Measurements from ENCODE around the gene SSBP3. TPM values are rescaled to one million over a fixed set of nuclear protein-coding genes. Genes with fewer than 3 reads are reported as not detected.
A peak's percentile ranks its signal among the peaks of the same experiment; 100 is the strongest.
"Not testable (repeated sequence)": the region's sequence is repeated elsewhere in the genome, so short reads cannot be mapped to it uniquely, and the experiment has no call there.

The SSBP3 gene
- total RNA-seq, 1 donor from 2014 or later = 47.3 TPM

GRCh38 chr1:54221113-54221834 is 184.9 kb downstream of the SSBP3 start:
- no peak for DNase-seq (ENCODE audit: low spot score)

- no peak for DNase-seq (ENCODE audit: low spot score)
Measured at GRCh38 chr1:54220004-54220811, 186.0 kb downstream of the SSBP3 start.

GRCh38 chr1:54219688-54220003 is 186.5 kb downstream of the SSBP3 start:
- no peak for DNase-seq (ENCODE audit: low spot score)

GRCh38 chr1:54218883-54219687 is 187.1 kb downstream of the SSBP3 start:
- no peak for DNase-seq (ENCODE audit: low spot score)

- no peak for DNase-seq (ENCODE audit: low spot score)
Measured at GRCh38 chr1:54215523-54215922, 190.7 kb downstream of the SSBP3 start.

GRCh38 chr1:54212872-54213271 is 193.3 kb downstream of the SSBP3 start:
- DNase-seq (ENCODE audit: low spot score) = no peak

- not testable (repeated sequence) for DNase-seq (ENCODE audit: low spot score)
Measured at GRCh38 chr1:54207896-54208295, 198.3 kb downstream of the SSBP3 start.

- DNase-seq (ENCODE audit: low spot score) = no peak
Measured at GRCh38 chr1:54207287-54207686, 198.9 kb downstream of the SSBP3 start.

- no peak for DNase-seq (ENCODE audit: low spot score)
Measured at GRCh38 chr1:54204199-54204598, 202.0 kb downstream of the SSBP3 start.

GRCh38 chr1:54200519-54200997 is 205.6 kb downstream of the SSBP3 start:
- no peak for DNase-seq (ENCODE audit: low spot score)

- DNase-seq (ENCODE audit: low spot score) = peak; percentile 94
Measured at GRCh38 chr1:54199765-54200518, 206.3 kb downstream of the SSBP3 start, which contains the start of the genes CYB5RL and MRPL37. Gene CYB5RL (minus strand): TSS chr1:54200030. CDS start chr1:54195616, 4,414 bp downstream. Gene MRPL37 (plus strand): TSS chr1:54200167. CDS start chr1:54200244, 77 bp downstream.

- DNase-seq (ENCODE audit: low spot score) = no peak
Measured at GRCh38 chr1:54199151-54199764, 206.9 kb downstream of the SSBP3 start.

- DNase-seq (ENCODE audit: low spot score) = no peak
Measured at GRCh38 chr1:54193453-54193852, 212.7 kb downstream of the SSBP3 start.

GRCh38 chr1:54191525-54191924 is 214.7 kb downstream of the SSBP3 start:
- DNase-seq (ENCODE audit: low spot score) = no peak

GRCh38 chr1:54190526-54190925 is 215.7 kb downstream of the SSBP3 start:
- no peak for DNase-seq (ENCODE audit: low spot score)

GRCh38 chr1:54188291-54188690 is 217.9 kb downstream of the SSBP3 start:
- no peak for DNase-seq (ENCODE audit: low spot score)

- no peak for DNase-seq (ENCODE audit: low spot score)
Measured at GRCh38 chr1:54186056-54186455, 220.1 kb downstream of the SSBP3 start.

- no peak for DNase-seq (ENCODE audit: low spot score)
Measured at GRCh38 chr1:54180701-54181360, 225.4 kb downstream of the SSBP3 start.

- DNase-seq (ENCODE audit: low spot score) = no peak
Measured at GRCh38 chr1:54178296-54179070, 227.7 kb downstream of the SSBP3 start.

- DNase-seq (ENCODE audit: low spot score) = no peak
Measured at GRCh38 chr1:54177726-54178125, 228.5 kb downstream of the SSBP3 start.
